Measurements from ENCODE around the gene ALK. TPM values are rescaled to one million over a fixed set of nuclear protein-coding genes. Genes with fewer than 3 reads are reported as not detected.

Gene ALK
- total RNA-seq, 1 experiment from 2014 or later, result not detected

DNA sequence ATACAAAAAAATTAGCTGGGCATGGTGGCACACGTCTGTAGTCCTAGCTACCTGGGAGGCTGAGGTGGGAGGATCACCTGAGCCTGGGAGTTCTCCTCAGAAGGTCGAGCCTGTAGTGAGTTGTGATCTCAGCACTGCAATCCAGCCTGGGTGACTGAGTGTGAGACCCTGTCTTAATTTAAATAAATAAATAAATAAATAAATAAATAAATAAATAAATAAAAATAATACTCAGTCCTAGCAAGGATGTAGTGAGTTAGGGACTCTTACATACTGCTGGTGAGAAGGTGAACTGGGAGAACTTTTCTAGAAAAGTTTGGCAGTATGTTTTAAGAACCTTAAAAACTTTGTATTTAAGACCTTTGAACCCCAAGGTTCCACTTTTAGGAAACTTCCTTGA is 576.1 kb downstream of the ALK start:
- Histone ChIP-seq H3K27ac (ENCODE audit: insufficient read length, low read depth, low read length) (no peak overlapping the region), H2AFZ (ENCODE audit: low read length) (no peak overlapping the region), H3K9me3 (ENCODE audit: control insufficient read depth, low read depth, low read length) (no peaks in the 10 kb centered on the region), H2BK15ac (ENCODE audit: low read depth, low read length) (no peak overlapping the region), H3K4me1 (ENCODE audit: insufficient read depth, low read length) (no peaks in the 10 kb centered on the region), H3K79me1 (ENCODE audit: insufficient read depth, low read depth, low read length, poor library complexity, severe bottlenecking) (no peaks in the 10 kb centered on the region), H3K23me2 (ENCODE audit: insufficient read length, low read depth, low read length, poor library complexity, severe bottlenecking) (no peaks in the 10 kb centered on the region), H2AK5ac (ENCODE audit: insufficient read length, low read length) (no peak overlapping the region), H3K9ac (ENCODE audit: extremely low read depth, insufficient read length, low read length) (no peak overlapping the region), H4K20me1 (ENCODE audit: control insufficient read depth, insufficient read depth, insufficient read length) (no peaks in the 10 kb centered on the region), H4K8ac (replicated peaks; ENCODE audit: insufficient read length, low read depth, low read length) (no peak overlapping the region), H3K4ac (ENCODE audit: low read depth, low read length) (no peak overlapping the region), H3K56ac (ENCODE audit: insufficient read length, low read depth, low read length) (no peak overlapping the region), H3T11ph (ENCODE audit: low read length) (no peak overlapping the region), H4K5ac (ENCODE audit: insufficient read length, low read depth, low read length) (no peak overlapping the region), H2BK20ac (ENCODE audit: low read depth, low read length, poor library complexity, severe bottlenecking) (no peak overlapping the region), H3K14ac (ENCODE audit: insufficient read depth, low read length) (no peak overlapping the region), H3K27me3 (ENCODE audit: insufficient read depth, low read length) (no peaks in the 10 kb centered on the region), H2BK5ac (ENCODE audit: insufficient read length, low read length) (no peak overlapping the region), H4K91ac (ENCODE audit: insufficient read length, low read depth, low read length) (no peak overlapping the region), H2BK120ac (ENCODE audit: low read depth, low read length, poor library complexity, severe bottlenecking) (no peak overlapping the region), H2BK12ac (ENCODE audit: insufficient read length, low read depth, low read length) (no peak overlapping the region), H3K79me2 (ENCODE audit: insufficient read depth, low read length) (no peaks in the 10 kb centered on the region), H3K23ac (ENCODE audit: insufficient read length, low read depth, low read length) (no peak overlapping the region), H3K4me2 (ENCODE audit: insufficient read depth, insufficient read length, low read length) (no peak overlapping the region), H3K18ac (ENCODE audit: insufficient read length, low read depth, low read length) (no peak overlapping the region)
- no peaks in the 10 kb centered on the region for H3K36me3 Mint-ChIP-seq (ENCODE audit: insufficient read depth in 1 of 3, low read depth in 3 of 3)
- no peak for DNase-seq
- no peak overlapping the region for H3K27ac Mint-ChIP-seq
- no CpG with 5 or more reads among the region's 2 CpGs for WGBS (ENCODE audit: extremely low coverage, insufficient read length, low lambda C conversion rate)
- peaks cover 6% of the 10 kb centered on the region for H3K27me3 Mint-ChIP-seq (ENCODE audit: low read depth)
- H3K4me3 Mint-ChIP-seq, result no peak overlapping the region
- no peak for TF ChIP-seq CTCF (conservative IDR thresholded peaks at IDR 0.05)
- no peaks in the 10 kb centered on the region; a peak in 1 of 5 replicates for H3K9me3 Mint-ChIP-seq
- peaks cover 6 to 10% of the 10 kb centered on the region in 2 experiments; a peak in 3 of 4 replicates for H3K4me1 Mint-ChIP-seq
